HG02885 (cell line): ENCODE data around the gene GSTA3.
"Not testable (repeated sequence)": the region's sequence is repeated elsewhere in the genome, so short reads cannot be mapped to it uniquely, and the experiment has no call there.

Experiments used
- ATAC-seq: cut with Tn5 transposase; IDR thresholded peaks from one replicate; pipeline ENCODE4 v1.9.1; 2021; ENCODE audit warnings: mild to moderate bottlenecking; ENCODE audit not compliant: unreplicated experiment, poor library complexity

Gene GSTA3

GRCh38 chr6:52909531-52909930 is at the start of gene GSTA3:
Gene GSTA3 (minus strand): TSS chr6:52909698. CDS start chr6:52905834, 3,864 bp downstream.
- no peak for ATAC-seq

DNA sequence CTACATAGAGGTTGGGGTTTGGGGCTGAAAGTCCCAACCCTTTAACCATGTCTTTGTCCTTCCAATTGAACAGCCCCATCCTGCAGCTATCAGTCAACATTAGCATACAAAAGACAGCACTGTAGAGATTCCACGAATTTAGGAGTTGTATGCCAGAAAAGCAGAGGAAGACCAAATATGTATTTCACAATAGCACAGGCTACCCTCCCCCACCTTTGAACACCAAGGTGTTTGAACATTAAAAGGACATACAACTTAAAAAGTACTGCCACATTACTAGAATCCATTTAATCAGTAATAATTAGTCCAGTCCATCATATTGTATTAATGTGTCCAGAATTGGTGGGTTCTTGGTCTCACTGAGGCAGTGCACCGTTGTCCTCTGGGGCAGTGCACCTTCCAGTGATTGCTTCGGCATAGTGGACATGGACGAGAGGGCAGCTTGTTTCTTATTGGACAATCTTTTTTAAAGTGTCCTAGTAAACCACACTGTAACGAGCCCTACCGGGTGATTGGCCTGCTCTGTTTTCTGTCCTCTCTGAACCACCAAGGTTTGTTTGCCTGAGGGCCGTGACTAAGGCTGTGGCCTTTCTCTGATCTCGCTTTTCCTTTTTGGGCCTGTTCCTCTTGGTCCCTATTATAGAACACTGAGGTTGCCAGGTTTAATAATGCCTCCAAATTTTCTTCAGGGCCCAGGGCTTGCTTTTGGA is 49.2 kb upstream of the GSTA3 start:
- ATAC-seq: no peak

GRCh38 chr6:52955871-52956270 is 46.4 kb upstream of the GSTA3 start:
- ATAC-seq: no peak

- peak; percentile 57 for ATAC-seq
Measured at GRCh38 chr6:52953911-52954839, 44.7 kb upstream of the GSTA3 start.

GRCh38 chr6:52946306-52946705 is 36.8 kb upstream of the GSTA3 start:
- no peak for ATAC-seq

DNA sequence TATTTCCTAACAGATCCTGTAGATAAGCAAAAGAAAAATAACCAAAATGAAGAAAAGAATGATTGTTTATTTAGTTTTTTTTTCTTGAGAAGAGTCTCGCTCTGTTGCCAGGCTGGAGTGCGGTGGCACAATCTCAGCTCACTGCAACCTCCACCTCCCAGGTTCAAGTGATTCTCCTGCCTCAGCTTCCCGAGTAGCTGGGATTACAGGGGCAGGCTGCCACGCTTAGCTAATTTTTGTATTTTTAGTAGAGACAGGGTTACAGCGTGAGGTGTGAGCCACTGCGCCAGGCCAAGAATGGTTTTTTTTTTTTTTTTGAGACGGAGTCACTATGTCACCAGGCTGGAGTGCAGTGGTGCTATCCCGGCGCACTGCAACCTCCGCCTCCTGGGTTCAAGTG is 33.3 kb upstream of the GSTA3 start:
- ATAC-seq: not testable (repeated sequence)

DNA sequence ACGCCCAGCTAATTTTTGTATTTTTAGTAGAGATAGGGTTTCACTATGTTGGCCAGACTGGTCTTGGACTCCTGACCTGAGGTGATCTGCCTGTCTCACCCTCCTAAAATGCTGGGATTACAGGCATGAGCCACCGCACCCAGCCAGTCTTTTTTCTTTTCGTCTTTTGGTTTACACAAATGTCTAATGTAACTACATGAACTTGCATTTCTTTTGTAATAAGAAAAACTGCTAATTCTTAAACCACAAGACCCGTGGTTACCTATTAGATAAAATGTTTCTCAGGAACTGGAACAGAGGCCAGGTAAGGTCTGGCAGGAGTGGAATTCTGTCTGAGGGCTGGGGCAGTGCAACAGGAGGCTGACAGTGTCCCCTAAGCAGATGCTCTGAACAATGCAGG is 32.7 kb upstream of the GSTA3 start:
- ATAC-seq: no peak

GRCh38 chr6:52937908-52938307 is 28.4 kb upstream of the GSTA3 start:
- ATAC-seq: no peak

- ATAC-seq: no peak
Measured at GRCh38 chr6:52933778-52934177, 24.3 kb upstream of the GSTA3 start.

- no peak for ATAC-seq
Measured at GRCh38 chr6:52931351-52931750, 21.9 kb upstream of the GSTA3 start.

DNA sequence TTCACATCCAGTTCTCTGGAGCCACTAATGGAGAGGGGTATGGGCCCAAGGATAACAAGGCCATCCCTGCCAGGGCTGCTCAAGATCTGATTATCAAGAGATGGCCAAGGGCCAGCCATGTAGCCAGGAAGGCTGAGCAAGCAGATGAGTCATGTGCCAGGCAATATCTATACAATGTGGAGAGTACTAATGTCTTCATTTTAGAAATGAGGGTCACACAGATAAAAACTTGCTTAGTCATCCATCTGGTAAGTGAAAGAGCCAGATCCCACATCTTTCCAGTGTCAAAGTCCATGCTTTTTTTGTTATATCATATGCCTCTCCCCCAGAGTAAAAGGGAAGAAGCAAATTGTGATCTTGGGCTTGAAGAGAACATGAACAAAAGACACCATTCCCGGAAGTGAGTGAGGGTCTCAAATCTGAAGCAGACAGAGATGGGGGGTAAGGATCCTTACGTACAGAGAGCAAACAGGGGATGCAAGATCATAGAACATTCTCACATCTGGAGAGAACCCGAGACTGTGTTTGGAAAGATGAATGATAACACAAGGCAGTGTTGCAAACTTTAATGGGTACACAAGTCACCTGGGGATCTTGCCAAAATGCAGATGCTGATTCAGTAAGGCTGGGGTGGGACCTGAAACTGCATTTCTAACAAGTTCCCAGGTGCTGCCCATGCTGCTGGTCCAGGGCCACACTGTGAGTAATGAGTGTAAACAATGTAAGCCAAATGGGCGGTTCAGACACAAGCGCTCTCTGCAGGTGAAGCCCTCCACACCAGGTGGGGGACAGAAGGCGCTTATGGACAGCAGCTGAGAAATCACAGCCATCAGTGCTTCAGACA is 20.0 kb upstream of the GSTA3 start:
- ATAC-seq: no peak

DNA sequence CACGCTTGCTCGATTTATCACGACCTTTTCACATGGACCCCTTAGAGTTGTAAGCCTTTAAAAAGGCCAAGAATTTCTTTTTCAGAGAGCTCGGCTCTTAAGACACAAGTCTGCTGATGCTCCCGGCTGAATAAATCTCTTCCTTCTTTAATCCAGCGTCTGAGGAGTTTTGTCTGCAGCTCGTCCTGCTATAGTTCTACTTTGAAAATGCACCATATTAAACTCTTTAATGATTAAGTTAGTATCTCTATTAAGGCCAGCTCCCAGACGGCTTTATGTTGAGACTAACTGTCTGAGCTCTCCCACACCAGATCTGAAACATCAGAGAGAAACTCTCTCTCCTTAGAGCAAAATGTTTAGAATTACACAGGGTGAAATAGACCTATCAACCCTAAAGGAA is 18.0 kb upstream of the GSTA3 start:
- no peak for ATAC-seq

- ATAC-seq: no peak
Measured at GRCh38 chr6:52925919-52926792, 16.7 kb upstream of the GSTA3 start.

- ATAC-seq: no peak
Measured at GRCh38 chr6:52925042-52925441, 15.5 kb upstream of the GSTA3 start.

DNA sequence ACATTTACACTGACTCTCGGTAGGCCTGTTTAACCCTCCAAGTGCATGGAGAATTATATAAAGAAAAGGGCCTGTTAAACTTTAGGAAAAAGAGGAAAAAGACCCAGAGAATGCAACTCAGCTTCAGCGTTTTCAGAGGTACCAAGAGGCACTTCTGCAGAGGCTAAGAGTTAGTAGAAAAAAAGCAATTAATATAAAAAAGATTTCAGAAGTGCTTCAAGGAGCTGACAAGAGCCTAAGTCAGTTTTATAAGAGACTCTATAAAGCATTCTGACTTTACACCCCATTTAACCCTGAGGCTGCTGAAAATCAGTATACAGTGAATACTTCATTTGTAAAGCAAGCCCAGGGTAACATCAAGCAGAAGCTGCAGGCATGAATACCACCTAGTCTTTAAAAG is 14.2 kb upstream of the GSTA3 start:
- not testable (repeated sequence) for ATAC-seq

DNA sequence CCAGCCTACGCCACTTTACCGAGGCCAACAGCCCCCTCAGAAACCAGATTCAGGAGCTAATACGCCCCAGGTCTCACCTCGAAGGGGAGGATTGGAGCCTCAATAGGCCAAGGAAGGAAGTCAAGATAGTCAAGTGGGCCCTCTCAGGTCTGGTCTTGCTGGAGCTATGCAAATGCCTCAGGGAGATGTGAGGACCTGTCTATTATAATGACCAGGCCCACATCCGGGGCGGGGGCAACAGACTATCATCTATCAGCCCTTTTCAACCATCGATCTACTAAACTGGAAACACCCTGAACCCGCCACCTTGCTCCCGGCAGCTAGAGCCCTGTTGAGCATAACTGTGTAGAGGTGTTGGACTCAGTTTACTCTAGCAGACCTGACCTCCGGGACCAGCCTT is 12.7 kb upstream of the GSTA3 start:
- no peak for ATAC-seq

DNA sequence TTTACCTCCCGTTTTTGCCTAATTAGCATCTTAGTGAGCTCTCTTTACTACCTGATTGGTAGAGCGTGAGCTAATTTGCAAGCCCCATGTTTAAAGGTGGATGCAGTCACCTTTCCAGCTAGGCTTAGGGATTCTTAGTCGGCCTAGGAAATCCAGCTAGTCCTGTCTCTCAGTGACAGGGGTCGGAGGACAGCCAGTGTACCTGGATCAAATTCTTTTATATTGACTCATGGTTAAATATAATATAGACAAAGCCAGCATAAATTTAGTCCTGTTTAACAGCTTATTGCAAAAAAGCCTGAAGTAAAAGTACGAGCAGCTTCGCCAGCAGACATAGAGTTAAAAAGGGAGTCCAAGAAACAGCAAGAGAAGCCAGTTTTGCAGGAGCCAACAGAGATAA is 12.2 kb upstream of the GSTA3 start:
- no peak for ATAC-seq

DNA sequence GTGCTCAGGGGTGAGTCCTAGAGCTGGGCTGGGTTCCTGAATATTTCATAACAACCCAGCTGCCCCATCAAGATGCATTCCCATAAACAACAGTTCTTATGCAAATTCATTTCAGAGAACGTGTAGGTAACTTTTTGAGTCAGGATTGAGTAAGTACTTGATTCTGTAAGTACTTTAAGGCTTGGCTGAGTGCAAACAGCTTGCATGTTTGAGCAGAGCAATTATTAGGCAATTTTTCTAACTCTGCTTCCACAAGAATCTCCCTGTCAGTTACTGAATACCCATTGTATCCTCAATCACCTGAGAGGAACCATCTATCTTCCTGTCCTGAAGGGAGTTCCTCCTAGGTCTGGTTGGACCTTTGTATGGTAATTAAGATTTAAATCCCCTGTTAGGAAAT is 10.0 kb upstream of the GSTA3 start:
- not testable (repeated sequence) for ATAC-seq

DNA sequence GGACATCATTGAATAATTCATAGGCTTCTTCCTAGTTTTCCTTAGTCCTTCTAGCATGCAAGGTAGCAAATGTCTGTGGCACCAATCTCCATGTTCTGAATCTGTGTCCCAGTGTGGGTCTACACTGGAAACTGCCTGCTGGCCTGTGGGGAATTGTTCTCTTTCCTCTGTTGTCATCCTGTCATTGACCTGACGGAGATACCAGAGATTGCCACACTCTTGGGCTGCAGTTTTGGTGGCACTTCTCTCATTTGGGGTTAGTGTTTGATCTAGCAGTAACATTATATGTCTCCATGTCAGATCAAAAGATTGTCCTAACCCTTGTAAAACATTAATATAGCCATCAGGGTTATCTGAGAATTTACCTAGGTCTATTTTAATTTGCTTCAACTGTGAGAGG is 9.3 kb upstream of the GSTA3 start:
- not testable (repeated sequence) for ATAC-seq
